GM12875 (cell line): ENCODE data around the gene SLIT1.

Source experiments
- H3K4me3 ChIP-seq: one replicate; pipeline ENCODE4 v1.5.1; 2011; ENCODE audit warnings: low read depth, low read length, control low read depth
- CTCF ChIP-seq: IDR thresholded peaks from 2 replicates; pipeline ENCODE4 v1.5.1; 2011; ENCODE audit warnings: low read depth, mild to moderate bottlenecking, control low read depth, inconsistent platforms, low read length, moderate library complexity, borderline replicate concordance; ENCODE audit not compliant: insufficient read depth

SLIT1 gene

GRCh38 chr10:97065686-97066660, 119.8 kb downstream of the SLIT1 start:
- no peak for TF ChIP-seq CTCF
- H3K4me3 ChIP-seq = no peak overlapping the region

DNA sequence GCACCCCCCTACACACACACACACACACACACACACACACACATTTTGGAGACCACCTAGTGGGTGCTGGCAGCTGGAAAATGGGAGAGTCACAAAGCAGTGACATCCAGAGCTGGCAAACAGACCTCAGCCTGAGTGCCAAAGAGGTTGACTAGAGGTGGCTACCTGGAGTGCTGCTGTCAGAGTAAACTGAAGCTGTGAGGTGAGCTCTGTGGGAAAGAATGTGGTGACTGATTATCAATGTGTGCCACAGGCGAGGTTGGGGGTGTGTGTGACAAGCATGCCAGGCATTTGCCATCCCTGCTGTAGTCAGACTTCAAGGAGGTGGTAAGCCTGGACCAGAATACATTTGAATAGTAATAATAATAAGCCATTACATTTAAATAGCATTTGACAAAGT, 120.6 kb downstream of the SLIT1 start:
- TF ChIP-seq CTCF = no peak
- no peak overlapping the region for H3K4me3 ChIP-seq

DNA sequence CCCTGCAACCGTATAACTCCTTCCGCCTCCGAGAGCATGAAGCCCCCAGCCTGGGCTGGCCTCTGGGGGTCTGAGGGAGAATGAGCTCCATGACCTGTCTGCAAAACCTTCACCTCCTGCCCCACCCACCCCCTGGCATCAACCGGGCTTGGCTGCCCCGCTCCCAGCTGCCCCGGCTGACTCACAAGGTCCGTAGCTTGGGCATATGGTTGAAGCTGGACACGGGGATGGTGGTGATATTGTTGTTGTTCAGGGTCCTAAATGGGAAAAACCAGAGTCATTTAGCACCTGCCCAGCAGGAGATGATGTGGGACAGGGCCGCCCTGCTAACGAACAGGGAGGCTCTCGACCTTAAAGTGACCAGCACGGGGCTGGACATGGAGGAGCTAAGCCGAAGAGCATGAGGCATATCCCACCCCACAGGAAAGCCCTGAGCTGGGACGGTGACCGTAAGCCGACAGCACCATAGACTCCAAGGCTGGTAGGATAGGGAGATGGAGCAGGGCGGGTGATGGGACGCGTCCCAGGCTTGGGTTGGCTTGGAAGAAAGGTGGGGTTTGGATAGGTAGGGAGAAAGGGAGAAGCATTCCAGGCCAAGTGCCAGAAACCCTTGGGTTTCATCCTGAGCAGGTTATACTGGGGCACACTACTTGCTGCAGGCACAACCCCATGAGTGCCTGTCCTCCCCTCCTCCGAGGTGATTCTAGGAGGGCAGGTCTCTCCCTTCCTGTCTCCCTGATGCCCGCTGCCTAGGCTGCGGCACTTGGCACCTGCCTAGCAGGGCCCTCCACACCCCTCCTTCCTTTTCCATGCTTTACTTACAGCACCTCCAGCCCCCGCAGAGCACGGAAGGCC, 121.5 kb downstream of the SLIT1 start:
- H3K4me3 ChIP-seq = no peak overlapping the region
- TF ChIP-seq CTCF = no peak

DNA sequence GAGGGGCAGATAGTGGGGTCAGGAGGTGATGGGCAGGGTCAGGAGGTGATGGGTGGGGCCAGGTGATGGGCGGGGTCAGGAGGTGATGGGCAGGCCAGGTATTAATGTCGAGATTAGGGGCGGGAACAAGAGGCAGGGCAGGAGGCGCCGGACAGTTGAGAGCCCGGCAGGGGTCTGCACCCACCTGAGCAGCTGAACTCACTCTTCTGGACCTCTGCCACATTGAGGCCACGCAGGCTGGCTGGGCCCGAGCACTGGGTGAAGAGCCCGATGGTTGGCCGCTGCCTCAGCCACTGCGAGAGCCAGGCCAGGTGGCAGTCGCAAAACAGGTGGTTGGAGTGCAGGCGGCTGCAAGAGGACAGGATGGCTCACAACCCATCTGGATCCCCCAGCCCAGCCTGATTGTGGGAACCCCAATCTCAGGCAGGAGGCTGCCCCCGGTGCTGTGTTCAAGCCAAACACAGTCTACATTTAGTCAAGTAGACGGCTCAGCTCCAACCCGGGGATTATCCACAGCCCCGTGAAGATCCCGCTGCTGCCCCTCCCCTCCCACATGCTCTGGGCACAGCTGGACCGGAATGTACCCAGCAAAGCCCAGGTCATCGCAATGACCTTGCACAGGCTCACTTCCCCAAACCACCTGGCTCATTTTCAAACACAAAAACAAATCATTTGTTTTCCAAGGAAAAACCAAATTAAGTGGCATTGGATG, 122.3 kb downstream of the SLIT1 start:
- no peak for TF ChIP-seq CTCF
- H3K4me3 ChIP-seq = no peak overlapping the region

DNA sequence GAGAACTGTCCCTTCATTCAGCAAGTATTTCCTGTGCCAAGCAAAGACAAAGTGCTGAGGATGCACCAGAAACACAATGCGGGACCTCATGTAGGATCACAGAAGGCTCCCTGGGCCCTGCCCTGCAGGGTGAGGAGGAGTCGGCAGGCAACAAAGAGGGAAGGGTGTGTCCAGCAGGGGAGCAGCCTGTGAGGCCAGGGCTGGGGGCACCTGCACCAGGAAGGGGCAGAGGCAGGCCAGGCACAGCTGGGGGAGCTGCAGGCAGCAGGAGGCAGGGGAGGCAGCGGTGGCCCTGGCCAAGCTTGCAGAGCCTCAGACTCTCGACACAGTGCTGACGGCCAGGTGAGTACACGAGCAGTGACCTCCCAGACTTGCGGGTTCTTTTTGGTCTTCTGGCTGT, 123.3 kb downstream of the SLIT1 start:
- TF ChIP-seq CTCF = no peak

DNA sequence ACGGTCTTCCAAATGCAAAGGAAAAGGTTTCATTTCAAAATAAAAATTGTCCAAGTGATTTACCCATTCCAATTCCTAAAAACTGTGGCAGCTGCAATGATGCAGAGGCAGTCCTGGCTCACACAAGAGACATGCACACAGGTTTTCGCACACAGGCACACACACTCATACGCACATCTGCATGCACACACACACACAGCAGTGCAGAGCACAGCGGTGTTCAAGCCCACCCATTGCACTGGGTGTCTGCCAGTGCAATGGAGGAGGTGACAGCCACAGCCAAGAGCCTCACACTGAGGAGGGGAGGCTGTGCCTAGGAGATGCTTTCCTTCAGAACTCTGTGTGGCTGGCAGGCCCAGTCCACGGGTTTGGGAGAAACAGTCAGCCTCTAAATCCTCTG, 123.7 kb downstream of the SLIT1 start:
- no peak for TF ChIP-seq CTCF

More for the DNA sequence above, 123.3 kb downstream of the SLIT1 start:
- no peak overlapping the region for H3K4me3 ChIP-seq

More for the DNA sequence above, 123.7 kb downstream of the SLIT1 start:
- no peak overlapping the region for H3K4me3 ChIP-seq
